HCT116 (cell line): ENCODE data around the gene BEND3. TPM values are rescaled to one million over a fixed set of nuclear protein-coding genes. Genes with fewer than 3 reads are reported as not detected.

Experiments
- ATAC-seq: fragments of 200-7000 bp; cut with Tn5 transposase; 2 replicates; pipeline ENCODE4 v1.9.1; 2020; ENCODE audit warnings: mild to moderate bottlenecking, moderate library complexity
- BruUV-seq: library from RNA; stranded (reverse); fragments of 400-500 nt; replicated peaks from 2 replicates; lab custom pipeline; 2021; lab: Mats Ljungman, UMichigan
- CTCF ChIA-PET: fragments of 300-600 bp; sonication (Branson Sonifier 250); formaldehyde crosslinking; loops from one replicate; lab custom pipeline; 2021; ENCODE audit warnings: antibody characterized with exemption; lab: Charles Lee
- POLR2A ChIA-PET: fragments of 300-600, 350-600 bp; sonication (Branson Sonifier 250); formaldehyde crosslinking; loops from one replicate; lab custom pipeline; 2021; ENCODE audit warnings: antibody characterized with exemption; lab: Charles Lee
- RAD21 ChIA-PET, 2 experiments: fragments of 300-600 bp; sonication (Branson Sonifier 250); formaldehyde crosslinking; loops; one replicate each; lab custom pipeline; 2023; ENCODE audit warnings: low total read pairs in 2 of 2; ENCODE audit not compliant: uncharacterized antibody in 2 of 2, unreplicated experiment in 2 of 2, low non-redundant PET in 1 of 2; lab: Charles Lee
- DNase-seq: peaks from one replicate; pipeline ENCODE4 v3.0.0-alpha.2; 2010; ENCODE audit warnings: low read depth, low spot score
- H2AFZ ChIP-seq: fragments of 200-600 bp; shearing (Covaris generic), sonication (generic); 2 replicates; pipeline ENCODE4 v1.6.1; 2017; ENCODE audit warnings: low read depth, mixed run types, mixed read lengths, antibody characterized with exemption, low read length; ENCODE audit not compliant: poor library complexity, severe bottlenecking
- H3K27ac ChIP-seq: 2 replicates; pipeline ENCODE4 v1.5.1; 2012; ENCODE audit warnings: low read depth, low read length
- H3K27me3 ChIP-seq: fragments of 200-600 bp; sonication (generic); 2 replicates; pipeline ENCODE4 v1.6.1; 2016; ENCODE audit warnings: mixed run types, low read length, mixed read lengths; ENCODE audit not compliant: insufficient read depth
- H3K36me3 ChIP-seq, 2 experiments: fragments of 200-500 bp in 1 of 2; fragments of 200-600 bp in 1 of 2; sonication (Bioruptor generic) in 1 of 2; sonication (generic) in 1 of 2; 2 replicates each; pipeline versions ENCODE4 v1.5.1 to v1.6.1; 2014 to 2016; ENCODE audit warnings: low read length in 2 of 2, inconsistent platforms in 1 of 2, mixed read lengths in 1 of 2, mixed run types in 1 of 2; ENCODE audit not compliant: insufficient read depth in 2 of 2, control insufficient read depth in 1 of 2
- H3K4me1 ChIP-seq, 2 experiments: fragments of 200-600 bp in 1 of 2; sonication (generic) in 1 of 2; 2 replicates each; pipeline versions ENCODE4 v1.5.1 to v1.6.1; 2012 to 2017; ENCODE audit warnings: low read length in 2 of 2, inconsistent platforms in 1 of 2, mild to moderate bottlenecking in 1 of 2, mixed read lengths in 1 of 2, mixed run types in 1 of 2, moderate library complexity in 1 of 2; ENCODE audit not compliant: insufficient read depth in 2 of 2, control insufficient read depth in 1 of 2
- H3K4me2 ChIP-seq: fragments of 200-600 bp; sonication (generic); 2 replicates; pipeline ENCODE4 v1.6.1; 2017; ENCODE audit warnings: mixed run types, low read length, mixed read lengths
- H3K4me3 ChIP-seq, 2 experiments: fragments of 200-600 bp in 1 of 2; sonication (generic) in 1 of 2; replicated peaks in 1 of 2; 2 replicates each; pipeline ENCODE4 v1.5.1; 2011 to 2016; ENCODE audit warnings: low read length in 2 of 2, control low read depth in 1 of 2, low read depth in 1 of 2, mild to moderate bottlenecking in 1 of 2, mixed read lengths in 1 of 2, mixed run types in 1 of 2
- H3K79me2 ChIP-seq: fragments of 200-600 bp; sonication (generic); 2 replicates; pipeline ENCODE4 v1.6.1; 2017; ENCODE audit warnings: mild to moderate bottlenecking, mixed run types, low read length, moderate library complexity, mixed read lengths; ENCODE audit not compliant: insufficient read depth
- H3K9ac ChIP-seq: fragments of 200-600 bp; sonication (generic); 2 replicates; pipeline ENCODE4 v1.6.1; 2016; ENCODE audit warnings: low read length, mixed read lengths
- H3K9me2 ChIP-seq: fragments of 200-600 bp; sonication (generic), shearing (Covaris generic); 2 replicates; pipeline ENCODE4 v1.6.1; 2017; ENCODE audit warnings: mixed run types, mild to moderate bottlenecking, moderate library complexity; ENCODE audit not compliant: insufficient read depth
- H3K9me3 ChIP-seq, 2 experiments: fragments of 200-500 bp in 1 of 2; fragments of 200-600 bp in 1 of 2; sonication (Bioruptor generic) in 1 of 2; sonication (generic) in 1 of 2; 2 replicates each; pipeline ENCODE4 v1.6.1; 2014 to 2017; ENCODE audit warnings: low read length in 2 of 2, mixed read lengths in 2 of 2, inconsistent platforms in 1 of 2, low read depth in 1 of 2, mild to moderate bottlenecking in 1 of 2, mixed run types in 1 of 2, moderate library complexity in 1 of 2; ENCODE audit not compliant: control insufficient read depth in 1 of 2, insufficient read depth in 1 of 2
- H4K20me1 ChIP-seq: fragments of 200-600 bp; sonication (generic), shearing (Covaris generic); 2 replicates; pipeline ENCODE4 v1.6.1; 2017; ENCODE audit warnings: mixed run types, mild to moderate bottlenecking, moderate library complexity; ENCODE audit not compliant: insufficient read depth
- CBX3 ChIP-seq: IDR thresholded peaks from 2 replicates; pipeline ENCODE4 v1.6.1; 2012; ENCODE audit warnings: low read depth
- CEBPB ChIP-seq: IDR thresholded peaks from 2 replicates; pipeline ENCODE4 v1.6.1; 2012; ENCODE audit warnings: low read depth
- EGR1 ChIP-seq: IDR thresholded peaks from 2 replicates; pipeline ENCODE4 v1.6.1; 2012; ENCODE audit warnings: low read depth
- ELF1 ChIP-seq: IDR thresholded peaks from 2 replicates; pipeline ENCODE4 v1.6.1; 2012; ENCODE audit warnings: low read depth, borderline replicate concordance
- EZH2 ChIP-seq: fragments of 200-600 bp; sonication (generic); IDR thresholded peaks from 2 replicates; pipeline ENCODE4 v1.6.1; 2017; ENCODE audit warnings: antibody characterized with exemption, mixed run types
- FOSL1 ChIP-seq: IDR thresholded peaks from 2 replicates; pipeline ENCODE4 v1.6.1; 2012; ENCODE audit warnings: low read depth
- POLR2AphosphoS5 ChIP-seq: IDR thresholded peaks from 2 replicates; pipeline ENCODE4 v1.6.1; 2011; ENCODE audit warnings: mild to moderate bottlenecking, low read depth, low read length, moderate library complexity
- SP1 ChIP-seq: IDR thresholded peaks from 2 replicates; pipeline ENCODE4 v1.6.1; 2012; ENCODE audit warnings: low read depth
- SRF ChIP-seq: IDR thresholded peaks from 2 replicates; pipeline ENCODE4 v1.6.1; 2012; ENCODE audit warnings: low read depth
- ZFX ChIP-seq: fragments of 450-650 bp; IDR thresholded peaks from 2 replicates; pipeline ENCODE4 v1.6.1; 2017
- ZNF274 ChIP-seq: fragments of 200-500 bp; sonication (Bioruptor generic); IDR thresholded peaks from 2 replicates; pipeline ENCODE4 v1.6.1; 2014; ENCODE audit warnings: mild to moderate bottlenecking, low read depth, low read length, inconsistent platforms
- intact Hi-C: fragments of 100-400 bp; cut with micrococcal nuclease; formaldehyde crosslinking; loops from 2 replicates; pipeline ENCODE4 v1.10.0; 2022
- total RNA-seq: library from RNA; stranded (reverse); gene quantifications from one replicate; pipeline ENCODE4 v1.2.1, GENCODE V29; 2021; ENCODE audit not compliant: unreplicated experiment
- TF ChIP-seq, protein P1 (sequence below): IDR thresholded peaks from 2 replicates; pipeline ENCODE4 v1.6.1; 2012
- TF ChIP-seq, protein P2 (sequence below): IDR thresholded peaks from 2 replicates; pipeline ENCODE4 v1.6.1; 2012

BEND3 gene
- total RNA-seq, 1 experiment from 2014 or later = 6.3 TPM

DNA sequence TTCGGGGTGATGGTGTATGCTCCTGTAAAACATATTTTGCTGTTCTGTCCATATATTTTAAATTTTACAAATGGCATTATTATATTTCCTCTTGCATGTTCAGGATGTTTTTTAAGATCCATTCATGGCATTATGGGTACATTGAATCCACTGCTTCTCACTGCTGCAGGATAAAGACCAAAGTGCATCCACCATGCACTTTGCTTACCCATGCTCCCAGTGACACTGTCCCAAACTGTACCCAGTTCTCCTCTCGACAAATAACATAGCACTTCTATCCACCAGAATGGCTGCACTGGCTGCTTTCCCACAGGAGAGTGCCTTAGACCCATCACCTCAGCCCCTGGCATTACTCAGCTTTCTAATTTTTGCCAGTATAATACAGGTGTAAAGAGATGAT lies 57.6 kb downstream of the BEND3 start:
- no peaks in the 10 kb centered on the region for H3K9me3 ChIP-seq
- no peak for ATAC-seq

DNA sequence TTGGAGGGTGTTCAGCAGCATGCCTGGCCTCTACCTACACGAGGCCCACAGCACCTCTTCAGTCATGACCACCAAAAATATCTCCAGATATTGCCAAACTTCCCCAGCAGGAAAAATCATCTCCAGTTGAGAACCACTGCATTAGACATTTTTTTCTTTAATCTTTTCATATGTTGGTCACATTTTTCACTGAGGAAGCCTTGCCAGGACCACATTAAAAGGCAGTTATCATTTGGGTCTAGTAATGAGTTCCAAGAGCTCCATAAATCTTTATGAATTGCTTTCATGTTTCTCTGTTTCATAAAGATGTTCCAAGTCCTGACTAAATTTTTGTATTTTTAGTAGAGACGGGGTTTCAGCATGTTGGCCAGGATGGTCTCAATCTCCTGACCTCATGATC lies 58.5 kb downstream of the BEND3 start:
- POLR2A ChIA-PET = no interaction called here
- Histone ChIP-seq H3K79me2 (no peaks in the 10 kb centered on the region), H3K27me3 (no peaks in the 10 kb centered on the region), H3K36me3 (no peaks in the 10 kb centered on the region), H2AFZ (no peak overlapping the region), H4K20me1 (no peaks in the 10 kb centered on the region), H3K4me1 (no peaks in the 10 kb centered on the region), H3K4me3 (no peak overlapping the region), H3K9me3 (no peaks in the 10 kb centered on the region), H3K4me2 (no peak overlapping the region), H3K9ac (no peak overlapping the region), H3K27ac (no peak overlapping the region), H3K9me2 (no peaks in the 10 kb centered on the region)
- ATAC-seq (no peak), DNase-seq (no peak)
- RAD21 ChIA-PET = no interaction called here
- intact Hi-C loops = no loop called here
- TF ChIP-seq ZFX (no peak), SRF (no peak), POLR2AphosphoS5 (no peak), EGR1 (no peak), EZH2 (no peak), ZNF274 (no peak), SP1 (no peak), CBX3 (no peak)
- TF ChIP-seq, protein P1, sequence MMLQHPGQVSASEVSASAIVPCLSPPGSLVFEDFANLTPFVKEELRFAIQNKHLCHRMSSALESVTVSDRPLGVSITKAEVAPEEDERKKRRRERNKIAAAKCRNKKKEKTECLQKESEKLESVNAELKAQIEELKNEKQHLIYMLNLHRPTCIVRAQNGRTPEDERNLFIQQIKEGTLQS = no peak
- TF ChIP-seq, protein P2, sequence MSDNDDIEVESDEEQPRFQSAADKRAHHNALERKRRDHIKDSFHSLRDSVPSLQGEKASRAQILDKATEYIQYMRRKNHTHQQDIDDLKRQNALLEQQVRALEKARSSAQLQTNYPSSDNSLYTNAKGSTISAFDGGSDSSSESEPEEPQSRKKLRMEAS = no peak
- CTCF ChIA-PET = no interaction called here
- no TSS peak for BruUV-seq

More for the DNA sequence above, 57.6 kb downstream of the BEND3 start:
- H3K9me2 ChIP-seq = no peaks in the 10 kb centered on the region
- H3K4me1 ChIP-seq = no peaks in the 10 kb centered on the region
- no peaks in the 10 kb centered on the region for H4K20me1 ChIP-seq
- no peaks in the 10 kb centered on the region for H3K27me3 ChIP-seq
- BruUV-seq = no TSS peak
- no peak for DNase-seq
- no peaks in the 10 kb centered on the region for H3K36me3 ChIP-seq
- intact Hi-C loops = no loop called here
- no peak overlapping the region for H2AFZ ChIP-seq
- H3K9ac ChIP-seq = no peak overlapping the region
- POLR2A ChIA-PET = no interaction called here
- no peak for TF ChIP-seq FOSL1
- TF ChIP-seq CEBPB = no peak
- TF ChIP-seq ELF1 = no peak
- no peak overlapping the region for H3K4me2 ChIP-seq
- CTCF ChIA-PET = no interaction called here
- H3K79me2 ChIP-seq = no peaks in the 10 kb centered on the region
- H3K4me3 ChIP-seq = no peak overlapping the region
- RAD21 ChIA-PET = no interaction called here
- H3K27ac ChIP-seq = no peak overlapping the region
